Measurements from ENCODE around the gene VIPR2.

VIPR2 gene

GRCh38 chr7:159148430-159149395, 4.0 kb upstream of the VIPR2 start:
- no peaks in the 10 kb centered on the region for H3K36me3 Mint-ChIP-seq
- H3K27ac Mint-ChIP-seq: no peak overlapping the region
- ATAC-seq (no peak), DNase-seq (ENCODE audit: low spot score in 2 of 2) (no peak)
- no peak overlapping the region for H3K4me3 Mint-ChIP-seq
- no peaks in the 10 kb centered on the region for H3K4me1 Mint-ChIP-seq
- no peaks in the 10 kb centered on the region for H3K9me3 Mint-ChIP-seq

DNA sequence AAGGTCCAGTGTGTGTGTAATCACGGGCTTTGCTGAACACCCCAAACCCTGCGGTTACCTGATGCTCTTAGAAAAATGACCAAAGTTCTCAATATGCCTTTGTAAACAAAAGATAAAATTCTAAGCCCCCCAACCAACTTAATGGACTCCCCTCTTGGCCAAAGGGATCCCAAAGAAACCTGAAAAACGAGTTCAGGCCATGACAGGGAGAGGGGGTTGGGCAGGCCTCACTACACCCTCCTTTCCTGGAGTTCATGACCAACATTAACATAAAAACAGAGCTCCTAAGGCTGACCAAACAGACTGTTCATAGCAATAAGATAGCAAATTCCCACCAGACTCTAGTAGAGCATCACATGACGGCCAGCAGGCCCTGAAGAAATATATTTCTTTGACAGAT, 3.0 kb upstream of the VIPR2 start:
- DNase-seq (ENCODE audit: low spot score in 2 of 2) (no peak), ATAC-seq (no peak)
- no peaks in the 10 kb centered on the region for H3K4me1 Mint-ChIP-seq
- no peak overlapping the region for H3K4me3 Mint-ChIP-seq
- no peaks in the 10 kb centered on the region for H3K9me3 Mint-ChIP-seq
- H3K27ac Mint-ChIP-seq: no peak overlapping the region
- H3K36me3 Mint-ChIP-seq: no peaks in the 10 kb centered on the region

GRCh38 chr7:159147246-159147645, 2.6 kb upstream of the VIPR2 start:
- Mint-ChIP-seq H3K4me3 (no peak overlapping the region), H3K27ac (no peak overlapping the region), H3K36me3 (no peaks in the 10 kb centered on the region), H3K4me1 (no peaks in the 10 kb centered on the region), H3K9me3 (no peaks in the 10 kb centered on the region)
- DNase-seq (ENCODE audit: low spot score in 2 of 2): no peak
- no peak for ATAC-seq

- H3K4me3 Mint-ChIP-seq: no peak overlapping the region
- H3K36me3 Mint-ChIP-seq: no peaks in the 10 kb centered on the region
- no peaks in the 10 kb centered on the region for H3K4me1 Mint-ChIP-seq
- H3K27ac Mint-ChIP-seq: no peak overlapping the region
- ATAC-seq (no peak), DNase-seq (ENCODE audit: low spot score in 2 of 2) (no peak)
- H3K9me3 Mint-ChIP-seq: no peaks in the 10 kb centered on the region
Measured at GRCh38 chr7:159146084-159146858, 1.6 kb upstream of the VIPR2 start.

DNA sequence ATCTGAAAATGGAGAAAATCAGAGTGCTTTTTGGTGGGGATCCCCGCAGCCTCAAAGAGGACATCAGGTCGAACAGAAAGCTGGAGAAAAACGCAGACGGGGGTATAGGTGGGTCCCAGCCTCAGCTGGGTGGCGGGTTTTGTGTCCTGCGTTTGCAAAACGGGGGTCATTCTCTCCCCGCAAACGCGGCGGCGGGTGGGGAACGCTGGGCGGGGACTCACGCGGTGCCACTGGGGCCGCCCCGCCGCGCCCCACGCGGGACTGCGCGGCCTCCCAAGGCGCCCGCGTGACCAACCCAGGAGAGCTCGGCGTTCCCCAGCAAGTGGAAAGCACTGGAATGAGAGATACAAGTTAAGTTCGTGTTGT, 806 bp upstream of the VIPR2 start:
- Mint-ChIP-seq H3K4me1 (no peaks in the 10 kb centered on the region), H3K4me3 (no peak overlapping the region)
- ATAC-seq: no peak

GRCh38 chr7:159143780-159144757, 598 bp downstream of the VIPR2 start:
- ATAC-seq: peak; percentile 51

More for the DNA sequence above, 806 bp upstream of the VIPR2 start:
- no peak for DNase-seq (ENCODE audit: low spot score in 2 of 2)
- no peak overlapping the region for H3K27ac Mint-ChIP-seq
- H3K9me3 Mint-ChIP-seq: no peaks in the 10 kb centered on the region
- H3K36me3 Mint-ChIP-seq: no peaks in the 10 kb centered on the region

GRCh38 chr7:159142730-159143129, 1.9 kb downstream of the VIPR2 start:
- Mint-ChIP-seq H3K4me1 (no peaks in the 10 kb centered on the region), H3K4me3 (no peak overlapping the region), H3K36me3 (no peaks in the 10 kb centered on the region), H3K9me3 (no peaks in the 10 kb centered on the region), H3K27ac (no peak overlapping the region)
- no peak for ATAC-seq
- DNase-seq (ENCODE audit: low spot score in 2 of 2): peak in 1 of 2 donors; percentile 33

More at GRCh38 chr7:159143780-159144757, 598 bp downstream of the VIPR2 start:
- Mint-ChIP-seq H3K36me3 (no peaks in the 10 kb centered on the region), H3K4me1 (no peaks in the 10 kb centered on the region), H3K9me3 (no peaks in the 10 kb centered on the region), H3K27ac (no peak overlapping the region), H3K4me3 (peak overlapping the region; percentile 55)
- peak in 1 of 2 donors; percentile 54 for DNase-seq (ENCODE audit: low spot score in 2 of 2)

DNA sequence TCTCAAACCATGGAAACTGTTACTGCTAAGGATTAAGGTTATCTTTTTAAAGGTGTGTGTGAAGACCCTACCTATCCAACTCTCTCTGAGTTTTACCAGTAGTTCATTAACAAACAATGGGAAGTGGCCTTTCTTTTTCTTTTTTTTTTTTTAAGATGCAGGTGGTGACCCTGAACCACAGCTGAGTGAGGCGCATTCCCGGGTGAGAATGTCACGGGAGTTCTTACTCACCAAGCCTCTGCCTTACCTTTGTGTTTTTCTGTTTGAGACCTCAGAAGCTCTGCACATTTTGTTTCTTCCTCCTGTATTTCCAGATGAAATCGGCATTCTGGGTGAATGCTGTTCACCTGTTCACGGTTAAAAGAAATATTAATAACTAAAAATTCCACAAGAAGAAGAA, 2.5 kb downstream of the VIPR2 start:
- Mint-ChIP-seq H3K36me3 (no peaks in the 10 kb centered on the region), H3K9me3 (no peaks in the 10 kb centered on the region), H3K4me3 (no peak overlapping the region), H3K4me1 (no peaks in the 10 kb centered on the region), H3K27ac (no peak overlapping the region)
- no peak for DNase-seq (ENCODE audit: low spot score in 2 of 2)
- ATAC-seq: no peak

- Mint-ChIP-seq H3K27ac (no peak overlapping the region), H3K4me3 (no peak overlapping the region)
- peak in 1 of 2 donors; percentile 22 for DNase-seq (ENCODE audit: low spot score in 2 of 2)
Measured at GRCh38 chr7:159141660-159142059, 3.0 kb downstream of the VIPR2 start.

GRCh38 chr7:159141167-159141566, 3.5 kb downstream of the VIPR2 start:
- Mint-ChIP-seq H3K9me3 (no peaks in the 10 kb centered on the region), H3K36me3 (no peaks in the 10 kb centered on the region), H3K4me1 (no peaks in the 10 kb centered on the region), H3K4me3 (no peak overlapping the region), H3K27ac (no peak overlapping the region)
- no peak for ATAC-seq
- DNase-seq (ENCODE audit: low spot score in 2 of 2): peak in 1 of 2 donors; percentile 32

More at GRCh38 chr7:159141660-159142059, 3.0 kb downstream of the VIPR2 start:
- H3K9me3 Mint-ChIP-seq: no peaks in the 10 kb centered on the region
- no peak for ATAC-seq
- H3K4me1 Mint-ChIP-seq: no peaks in the 10 kb centered on the region
- H3K36me3 Mint-ChIP-seq: no peaks in the 10 kb centered on the region

DNA sequence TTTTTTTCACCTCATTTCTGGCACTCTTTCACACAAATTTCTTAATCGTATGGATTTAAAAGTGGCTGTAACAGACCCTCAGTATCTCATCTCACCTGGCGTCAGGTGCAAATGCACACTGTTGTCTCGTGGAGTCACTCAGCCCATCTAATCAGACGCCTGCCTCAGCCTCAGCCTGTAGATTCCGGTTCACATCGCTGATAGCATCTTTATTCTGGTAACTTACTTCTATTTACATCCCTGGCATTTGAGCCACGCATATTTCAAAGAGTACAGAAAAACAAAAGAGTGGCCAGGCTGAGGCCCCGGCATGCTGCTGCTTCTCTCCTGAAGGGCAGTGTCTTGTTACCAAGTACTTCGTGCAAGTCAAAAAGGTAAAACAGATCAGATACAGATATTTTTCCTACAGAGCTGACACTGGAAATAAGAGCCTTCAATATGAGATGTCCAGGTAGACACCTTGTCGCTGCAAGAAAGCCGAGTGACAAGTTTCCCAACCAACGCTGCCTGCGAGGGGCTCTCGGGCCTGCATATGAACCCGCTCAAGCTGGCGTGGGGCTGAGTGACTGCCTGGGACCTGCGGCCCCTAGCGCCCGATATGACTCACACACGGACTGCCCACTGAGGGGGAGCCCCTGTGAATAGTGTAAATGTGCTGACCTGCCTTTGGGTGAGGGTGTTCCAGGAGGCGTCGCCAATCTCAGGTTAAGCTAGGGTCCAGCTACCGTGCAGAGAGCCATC, 4.3 kb downstream of the VIPR2 start:
- no peak overlapping the region for H3K27ac Mint-ChIP-seq
- no peak for ATAC-seq
- no peaks in the 10 kb centered on the region for H3K9me3 Mint-ChIP-seq
- DNase-seq (ENCODE audit: low spot score in 2 of 2): peak in 1 of 2 donors; percentile 28
- no peak overlapping the region for H3K4me3 Mint-ChIP-seq
- no peaks in the 10 kb centered on the region for H3K36me3 Mint-ChIP-seq
- no peaks in the 10 kb centered on the region for H3K4me1 Mint-ChIP-seq

GRCh38 chr7:159139639-159140038, 5.0 kb downstream of the VIPR2 start:
- no peak for DNase-seq (ENCODE audit: low spot score in 2 of 2)
- Mint-ChIP-seq H3K36me3 (no peaks in the 10 kb centered on the region), H3K9me3 (no peaks in the 10 kb centered on the region), H3K27ac (no peak overlapping the region), H3K4me1 (no peaks in the 10 kb centered on the region), H3K4me3 (no peak overlapping the region)
- no peak for ATAC-seq

- Mint-ChIP-seq H3K9me3 (no peaks in the 10 kb centered on the region), H3K36me3 (no peaks in the 10 kb centered on the region), H3K4me3 (no peak overlapping the region), H3K27ac (no peak overlapping the region), H3K4me1 (no peaks in the 10 kb centered on the region)
- DNase-seq (ENCODE audit: low spot score in 2 of 2) (no peak), ATAC-seq (no peak)
Measured at GRCh38 chr7:159139202-159139601, 5.5 kb downstream of the VIPR2 start.

- H3K27ac Mint-ChIP-seq: no peak overlapping the region
- ATAC-seq (no peak), DNase-seq (ENCODE audit: low spot score in 2 of 2) (no peak)
- H3K4me3 Mint-ChIP-seq: no peak overlapping the region
- H3K9me3 Mint-ChIP-seq: no peaks in the 10 kb centered on the region
- no peaks in the 10 kb centered on the region for H3K36me3 Mint-ChIP-seq
- no peaks in the 10 kb centered on the region for H3K4me1 Mint-ChIP-seq
Measured at GRCh38 chr7:159138508-159138907, 6.2 kb downstream of the VIPR2 start.

Data from stimulated activated effector memory CD8-positive, alpha-beta T cell treated with anti-CD3 and anti-CD28 coated beads, Interleukin-12 subunit alpha, Interleukin-12 subunit beta, amount 100 ng/mL, for 72 hours (primary cell).